ENCODE data around the gene KCNIP4.
"Not testable (repeated sequence)": the region's sequence is repeated elsewhere in the genome, so short reads cannot be mapped to it uniquely, and the experiment has no call there.

Gene KCNIP4

GRCh38 chr4:20840648-20841190 is 1107.9 kb downstream of the KCNIP4 start:
- DNase-seq (ENCODE audit: low read depth), result no peak

GRCh38 chr4:20839957-20840356 is 1108.6 kb downstream of the KCNIP4 start:
- no peak for DNase-seq (ENCODE audit: low read depth)

DNA sequence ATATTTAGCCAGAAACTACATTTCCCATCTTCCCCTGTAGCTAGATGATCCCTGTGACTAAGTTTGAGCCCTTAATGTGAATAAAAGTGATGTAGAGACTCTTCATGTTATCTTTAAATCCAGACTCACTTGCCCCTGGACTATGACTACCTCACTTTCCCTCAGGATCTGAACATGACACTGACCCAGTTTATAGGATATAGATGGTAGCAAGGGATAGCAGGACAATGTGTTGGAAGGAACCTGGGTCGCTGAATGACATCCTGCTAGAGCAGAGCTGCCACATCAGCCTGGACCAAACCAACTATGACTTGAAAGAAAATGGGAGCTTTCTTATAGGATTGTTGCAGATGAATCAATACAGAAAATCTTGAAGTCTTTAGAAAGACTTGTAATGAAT is 1110.1 kb downstream of the KCNIP4 start:
- no peak for DNase-seq (ENCODE audit: low read depth)

- DNase-seq (ENCODE audit: low read depth), result no peak
Measured at GRCh38 chr4:20832826-20833225, 1115.7 kb downstream of the KCNIP4 start.

DNA sequence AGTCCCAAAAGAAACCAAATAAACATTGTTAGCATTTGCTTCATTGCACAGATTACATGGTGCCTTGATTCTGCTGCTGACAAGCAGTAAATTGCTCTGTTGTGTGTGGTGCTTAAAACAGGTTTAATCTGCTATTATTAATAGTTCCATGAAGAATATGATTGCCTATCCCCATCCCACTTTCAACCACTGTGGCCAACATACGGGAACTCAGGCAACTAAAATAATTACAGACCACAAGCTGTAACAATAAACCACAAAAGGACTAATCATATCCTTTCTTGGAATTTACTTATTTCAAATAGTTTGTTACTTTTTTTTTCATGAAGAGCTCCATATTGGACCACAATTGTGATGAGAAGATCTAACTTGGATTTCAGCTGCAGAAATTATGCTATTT is 1116.8 kb downstream of the KCNIP4 start:
- no peak for DNase-seq (ENCODE audit: low read depth)

DNA sequence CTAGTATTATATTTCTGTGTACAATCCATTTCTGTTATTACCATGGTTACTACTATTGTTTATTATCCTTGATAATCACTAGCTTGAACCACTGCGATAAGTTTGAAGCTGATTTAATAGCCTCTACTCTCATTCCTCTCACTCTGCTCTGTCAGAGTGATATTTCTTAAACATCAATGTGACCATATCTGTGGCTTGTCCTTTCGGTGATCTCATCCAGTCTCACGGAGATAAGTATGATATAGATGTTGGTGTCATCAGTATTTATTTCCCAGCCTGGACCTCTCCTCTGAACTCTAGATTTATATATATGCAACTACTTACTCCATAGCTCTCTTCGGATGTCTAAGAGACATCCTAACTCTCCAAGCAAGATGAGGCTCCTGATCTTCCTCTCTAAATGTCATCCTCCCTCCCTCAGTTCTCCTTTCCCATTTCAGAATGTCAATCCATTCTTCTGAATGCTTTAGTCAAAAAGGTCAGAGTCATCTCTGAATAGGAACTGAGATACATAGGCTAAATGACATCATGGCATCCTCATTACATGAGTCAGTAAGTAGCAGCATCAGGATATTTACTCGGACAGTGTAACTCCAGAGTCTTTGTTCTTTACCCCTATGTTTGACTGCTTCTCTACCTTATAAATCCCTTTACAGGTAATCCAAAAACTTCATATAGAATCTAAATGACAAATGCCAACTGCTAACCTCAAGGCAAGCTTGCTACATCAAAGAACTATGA is 1118.8 kb downstream of the KCNIP4 start:
- DNase-seq (ENCODE audit: low read depth), result no peak

GRCh38 chr4:20825505-20825904 is 1123.1 kb downstream of the KCNIP4 start:
- DNase-seq (ENCODE audit: low read depth), result no peak

GRCh38 chr4:20816287-20816686 is 1132.3 kb downstream of the KCNIP4 start:
- no peak for DNase-seq (ENCODE audit: low read depth)

DNA sequence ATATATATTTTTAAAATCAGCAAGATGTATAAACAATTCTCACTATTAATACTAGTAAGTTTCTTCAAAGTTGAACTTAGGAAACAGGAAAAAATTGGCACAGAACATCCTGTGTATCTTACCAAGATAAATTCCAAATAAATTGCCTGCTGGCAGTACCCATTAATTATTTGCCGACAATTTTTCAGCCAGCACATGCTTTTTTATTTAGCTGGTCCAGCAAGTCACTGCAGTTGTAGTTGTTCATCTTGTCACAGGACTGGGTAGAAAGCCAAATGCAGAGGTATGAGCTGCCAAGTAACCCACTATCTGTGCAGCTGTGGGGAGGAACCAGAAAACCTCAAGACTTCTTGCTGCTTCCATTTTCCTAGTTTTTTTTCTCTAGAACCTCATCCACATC is 1134.9 kb downstream of the KCNIP4 start:
- DNase-seq (ENCODE audit: low read depth), result no peak

DNA sequence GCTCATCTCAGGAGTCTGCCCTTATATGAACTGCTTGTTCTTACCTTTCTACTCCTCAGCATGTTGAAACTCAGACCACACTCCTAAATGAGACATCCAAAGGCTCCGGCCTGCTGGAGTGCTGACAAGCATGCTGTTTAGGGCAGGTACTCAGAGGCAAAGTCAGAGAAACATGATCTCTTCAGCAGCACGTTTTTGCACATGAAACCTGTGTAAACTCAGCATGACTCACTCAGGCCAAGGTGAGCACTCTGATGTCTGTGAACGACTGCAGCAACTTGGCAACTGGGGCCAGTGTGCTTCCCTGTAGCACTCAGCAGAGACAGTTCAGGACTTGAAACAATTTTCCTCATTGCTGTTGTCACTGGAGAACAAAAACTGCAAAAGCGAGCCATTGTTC is 1138.8 kb downstream of the KCNIP4 start:
- no peak for DNase-seq (ENCODE audit: low read depth)

- DNase-seq (ENCODE audit: low read depth), result no peak
Measured at GRCh38 chr4:20805716-20806115, 1142.9 kb downstream of the KCNIP4 start.

DNA sequence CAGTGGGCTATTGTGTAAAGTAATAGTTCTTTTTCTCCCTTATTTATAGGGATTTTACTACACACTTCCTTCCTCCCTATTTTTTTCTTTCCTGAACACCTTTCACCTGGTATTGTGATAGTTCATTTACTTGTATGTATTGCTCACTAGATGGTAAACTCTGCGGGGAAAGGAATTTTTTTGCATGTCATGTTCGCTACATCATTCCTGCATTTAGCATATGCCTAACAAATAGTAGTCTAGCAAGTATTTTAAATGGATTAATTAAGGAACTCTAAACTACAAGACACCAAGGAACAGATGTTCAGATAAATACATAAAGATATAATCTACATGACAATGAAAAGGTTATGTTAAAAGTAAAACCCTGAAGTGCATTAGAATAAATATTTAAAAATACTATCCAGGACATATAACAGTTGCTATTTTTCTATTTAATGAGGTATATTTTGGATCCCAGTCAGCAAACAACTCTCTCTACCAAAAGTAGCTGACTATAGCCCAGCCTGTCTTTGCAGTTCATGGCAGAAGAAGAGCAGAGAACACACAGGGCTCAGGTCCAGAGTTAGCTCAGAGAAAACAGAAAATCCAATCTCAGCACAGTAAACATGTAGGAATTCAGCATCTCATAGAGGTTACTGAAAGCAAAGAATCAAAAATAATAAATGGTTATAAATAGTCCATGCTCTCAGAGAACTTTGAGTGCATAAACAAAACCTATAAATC is 1160.5 kb downstream of the KCNIP4 start:
- DNase-seq (ENCODE audit: low read depth), result no peak

- DNase-seq (ENCODE audit: low read depth), result not testable (repeated sequence)
Measured at GRCh38 chr4:20783134-20783533, 1165.4 kb downstream of the KCNIP4 start.

DNA sequence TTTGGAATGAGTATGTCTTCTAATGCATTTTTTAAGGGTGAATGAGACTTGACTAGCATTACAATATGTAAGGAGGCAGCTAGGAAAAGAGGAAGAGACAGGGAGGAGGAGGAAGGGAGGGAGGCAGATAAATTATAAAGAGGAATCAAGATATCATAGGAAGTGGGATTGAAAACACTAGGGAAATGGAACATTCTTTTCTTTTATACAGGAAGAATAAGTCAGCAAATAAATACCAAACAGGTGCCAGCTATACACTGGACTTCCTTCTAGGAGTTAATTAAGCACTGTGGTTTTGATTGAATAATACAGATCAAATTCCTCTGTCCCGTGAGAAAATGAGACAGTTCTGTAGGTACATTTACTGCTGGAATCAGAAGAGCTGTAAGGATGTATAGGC is 1169.7 kb downstream of the KCNIP4 start:
- DNase-seq (ENCODE audit: low read depth), result no peak

GRCh38 chr4:20773144-20773997 is 1175.2 kb downstream of the KCNIP4 start:
- DNase-seq (ENCODE audit: low read depth), result no peak

- no peak for DNase-seq (ENCODE audit: low read depth)
Measured at GRCh38 chr4:20764366-20764992, 1184.1 kb downstream of the KCNIP4 start.

DNA sequence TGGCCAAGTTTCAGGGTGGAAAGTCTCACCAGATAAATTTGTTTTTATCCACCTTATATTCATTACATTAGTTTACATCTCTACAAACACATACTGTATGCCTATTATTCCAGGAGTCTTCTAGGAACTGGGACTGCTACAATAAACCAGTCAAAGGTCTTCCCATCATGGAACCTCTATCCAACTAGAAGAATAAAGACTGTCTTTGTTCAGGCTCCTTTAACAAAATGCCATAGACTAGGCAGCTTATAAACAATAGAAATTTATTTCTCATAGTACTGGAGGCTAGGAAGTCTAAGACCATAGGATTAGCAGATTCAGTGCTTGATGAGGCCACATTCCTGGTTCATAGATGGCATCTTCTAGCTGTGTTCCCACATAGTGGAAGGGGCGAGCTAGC is 1186.7 kb downstream of the KCNIP4 start:
- no peak for DNase-seq (ENCODE audit: low read depth)

DNA sequence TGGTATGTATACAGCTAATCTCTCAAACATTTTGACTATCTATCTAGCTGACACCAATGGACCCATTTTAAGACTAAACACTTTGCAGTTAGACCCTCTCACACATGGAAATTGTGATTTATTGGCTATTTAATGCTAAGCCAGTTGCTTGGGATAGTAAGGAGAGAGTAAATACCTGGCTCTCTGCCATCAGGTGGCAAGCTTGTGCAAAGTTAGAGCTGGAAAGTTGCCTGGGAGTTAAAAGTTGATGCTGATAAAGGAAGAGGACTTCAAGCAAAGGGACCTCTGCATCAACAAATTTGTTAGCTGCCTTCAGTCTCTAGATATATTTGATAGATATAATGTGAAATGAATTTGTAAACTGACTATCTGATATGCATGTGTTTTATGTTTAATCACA is 1187.2 kb downstream of the KCNIP4 start:
- DNase-seq (ENCODE audit: low read depth), result no peak

GRCh38 chr4:20760053-20760452 is 1188.5 kb downstream of the KCNIP4 start:
- no peak for DNase-seq (ENCODE audit: low read depth)

DNA sequence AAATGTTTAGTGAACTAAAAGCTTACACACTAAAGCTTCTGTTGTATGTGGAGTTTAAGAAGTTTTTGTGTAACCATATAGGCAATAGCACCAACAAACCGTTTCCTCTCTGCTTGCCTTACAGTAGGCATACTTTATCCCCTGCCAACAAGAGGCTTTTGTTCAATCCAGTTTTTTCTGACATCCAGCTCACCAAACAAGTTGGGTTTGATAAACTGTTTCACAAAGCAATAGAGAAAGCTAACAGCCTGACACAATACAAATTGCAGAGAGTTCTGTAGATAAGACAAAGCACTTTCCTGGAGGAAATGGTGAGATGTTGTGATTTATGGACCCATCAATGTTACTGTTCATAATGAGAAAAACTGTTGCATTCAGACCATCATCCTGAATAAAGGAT is 1194.5 kb downstream of the KCNIP4 start:
- no peak for DNase-seq (ENCODE audit: low read depth)

DNA sequence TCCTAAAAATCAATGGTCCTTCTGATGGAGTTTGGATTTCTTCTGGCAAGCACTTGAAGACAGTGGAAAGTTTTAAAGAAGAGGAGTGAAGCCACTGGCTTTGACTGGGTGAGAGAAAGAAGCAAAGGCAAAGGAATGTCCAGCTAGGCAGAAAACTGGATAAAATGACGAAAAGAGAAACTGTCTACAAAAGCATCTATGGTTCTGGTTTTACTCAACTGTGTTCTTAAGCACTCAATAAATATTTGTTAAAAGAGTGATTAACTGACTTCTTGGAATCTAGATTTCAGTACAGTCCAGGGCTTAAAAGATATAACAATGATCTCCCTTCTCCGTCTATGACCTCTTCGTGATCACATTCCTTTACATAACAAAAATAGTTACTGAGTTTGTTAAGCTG is 1195.9 kb downstream of the KCNIP4 start:
- DNase-seq (ENCODE audit: low read depth), result no peak

- DNase-seq (ENCODE audit: low read depth), result not testable (repeated sequence)
Measured at GRCh38 chr4:20746000-20746399, 1202.6 kb downstream of the KCNIP4 start.
